Cardiac muscle cell (in vitro differentiated cells and primary cell): ENCODE results near the gene MINDY4. TPM values are rescaled to one million over a fixed set of nuclear protein-coding genes. Genes with fewer than 3 reads are reported as not detected.

ENCODE experiments used
- DNase-seq, 2 donors: peaks; one replicate each; pipeline versions ENCODE4 v3.0.0 to v3.0.0-alpha.2; 2010 to 2017; ENCODE audit warnings: low read depth in 1 of 2, low spot score in 1 of 2
- H3K27ac ChIP-seq: fragments of 200-600 bp; sonication (generic); 2 replicates; pipeline ENCODE4 v1.5.1; 2016
- H3K27me3 ChIP-seq: fragments of 200-600 bp; sonication (generic); 2 replicates; pipeline ENCODE4 v1.6.0; 2016; ENCODE audit warnings: control low read depth
- H3K36me3 ChIP-seq: fragments of 200-600 bp; sonication (generic); 2 replicates; pipeline ENCODE4 v1.5.1; 2016; ENCODE audit warnings: control low read depth
- H3K4me1 ChIP-seq: fragments of 200-600 bp; sonication (generic); 2 replicates; pipeline ENCODE4 v1.8.1; 2017; ENCODE audit warnings: low read depth, mild to moderate bottlenecking, mixed run types
- H3K4me3 ChIP-seq: fragments of 200-600 bp; sonication (generic); 2 replicates; pipeline ENCODE4 v1.5.1; 2016; ENCODE audit warnings: mild to moderate bottlenecking
- H3K9me3 ChIP-seq: fragments of 200-600 bp; sonication (generic); 2 replicates; pipeline ENCODE4 v1.5.1; 2017; ENCODE audit warnings: low read depth, mild to moderate bottlenecking, control low read depth
- CTCF ChIP-seq: IDR thresholded peaks from 2 replicates; pipeline ENCODE4 v1.5.1; 2012; ENCODE audit warnings: low read depth, mild to moderate bottlenecking, low read length
- polyA plus RNA-seq: library from polyadenylated mRNA; unstranded; fragments of >200 nt; fragmentation: Nextera tagmentation; extraction: Ambion mirVana; gene quantifications from 2 replicates; pipeline ENCODE4 v1.2.1, GENCODE V29; 2016
- total RNA-seq: library from RNA; depleted of rRNA; stranded (reverse); fragments of >200 nt; gene quantifications from 2 replicates; pipeline ENCODE4 v1.2.3, GENCODE V29; 2016

Gene MINDY4
- total RNA-seq (5.7 and 7.5 TPM in 2 replicates), polyA plus RNA-seq (2.7 and 4.1 TPM in 2 replicates)

GRCh38 chr7:30771174-30771879, at the start of gene MINDY4:
Gene MINDY4 (plus strand): TSS chr7:30771417. CDS start chr7:30771494, 77 bp downstream.
- no peak for TF ChIP-seq CTCF
- Histone ChIP-seq H3K27ac (peak within 1 kb of the TSS; percentile 44), H3K4me1 (no peaks in the 10 kb centered on the region), H3K9me3 (no peaks in the 10 kb centered on the region), H3K36me3 (no peaks in the 10 kb centered on the region), H3K27me3 (no peaks in the 10 kb centered on the region), H3K4me3 (peak within 1 kb of the TSS; percentile 82)
- peak; percentile 81 to 91 for DNase-seq

DNA sequence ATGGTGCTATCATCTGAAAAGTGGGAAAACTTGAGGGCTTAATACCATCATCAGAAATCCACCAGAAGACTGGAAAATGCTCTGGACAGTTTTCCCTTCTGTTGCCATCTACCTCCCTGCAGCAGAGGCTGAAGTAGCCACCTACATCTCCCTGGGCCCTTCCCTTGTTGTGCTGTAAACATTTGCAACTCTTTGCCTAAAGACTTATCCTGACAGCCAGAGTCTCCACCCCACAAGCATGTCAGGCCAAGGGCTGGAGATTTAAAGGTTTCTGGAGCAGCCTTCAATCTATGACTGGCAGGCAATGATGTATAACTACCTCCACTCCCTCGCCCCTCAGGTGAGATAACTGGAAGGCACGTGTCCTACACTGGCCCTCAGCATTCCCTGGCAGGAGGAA, 49.0 kb upstream of the MINDY4 start:
- Histone ChIP-seq H3K36me3 (no peaks in the 10 kb centered on the region), H3K27me3 (no peaks in the 10 kb centered on the region), H3K27ac (no peak overlapping the region), H3K4me3 (no peak overlapping the region), H3K9me3 (no peaks in the 10 kb centered on the region), H3K4me1 (no peaks in the 10 kb centered on the region)
- DNase-seq: no peak
- TF ChIP-seq CTCF: no peak

DNA sequence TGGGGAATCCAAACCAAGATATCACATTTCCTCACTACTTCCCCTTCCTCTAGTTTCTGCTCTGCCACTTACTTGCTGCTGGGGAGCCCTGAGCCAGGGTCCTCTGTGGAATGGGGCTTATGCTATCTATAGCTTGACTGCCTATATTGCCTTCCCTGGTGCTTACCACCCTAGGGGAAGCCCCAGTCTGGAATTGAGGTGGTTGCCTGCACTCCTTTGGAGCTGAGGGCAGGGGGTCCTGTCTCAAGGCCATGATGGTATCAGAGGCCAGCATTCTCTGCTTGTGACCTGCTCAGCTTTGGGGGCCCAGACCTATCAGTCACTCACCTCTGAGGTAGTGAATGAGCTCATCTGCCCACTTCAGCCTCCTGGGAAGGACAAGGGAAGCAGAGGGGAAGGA, 48.5 kb upstream of the MINDY4 start:
- no peaks in the 10 kb centered on the region for H3K4me1 ChIP-seq
- DNase-seq: no peak

GRCh38 chr7:30723776-30724175, 47.4 kb upstream of the MINDY4 start:
- no peaks in the 10 kb centered on the region for H3K36me3 ChIP-seq
- H3K4me1 ChIP-seq: no peaks in the 10 kb centered on the region
- H3K9me3 ChIP-seq: no peaks in the 10 kb centered on the region
- H3K27ac ChIP-seq: no peak overlapping the region
- no peak overlapping the region for H3K4me3 ChIP-seq
- TF ChIP-seq CTCF: no peak
- no peaks in the 10 kb centered on the region for H3K27me3 ChIP-seq
- no peak for DNase-seq

More for the DNA sequence above, 48.5 kb upstream of the MINDY4 start:
- no peaks in the 10 kb centered on the region for H3K36me3 ChIP-seq
- TF ChIP-seq CTCF: no peak
- no peak overlapping the region for H3K27ac ChIP-seq
- no peaks in the 10 kb centered on the region for H3K9me3 ChIP-seq
- H3K4me3 ChIP-seq: no peak overlapping the region
- no peaks in the 10 kb centered on the region for H3K27me3 ChIP-seq

GRCh38 chr7:30726296-30727006, 44.8 kb upstream of the MINDY4 start:
- no peak for DNase-seq
- Histone ChIP-seq H3K9me3 (no peaks in the 10 kb centered on the region), H3K36me3 (no peaks in the 10 kb centered on the region), H3K4me3 (no peak overlapping the region), H3K4me1 (no peaks in the 10 kb centered on the region), H3K27ac (no peak overlapping the region), H3K27me3 (no peaks in the 10 kb centered on the region)
- TF ChIP-seq CTCF: no peak
